SH-SY5Y (cell line): ENCODE results near the gene PPFIA1.

Experiments
- GATA2 ChIP-seq: IDR thresholded peaks from 2 replicates; pipeline ENCODE4 v1.6.1; 2011; ENCODE audit warnings: mild to moderate bottlenecking, low read depth, low read length
- GATA3 ChIP-seq: IDR thresholded peaks from 2 replicates; pipeline ENCODE4 v1.6.1; 2011; ENCODE audit warnings: low read depth, mild to moderate bottlenecking, low read length, moderate library complexity

- TF ChIP-seq GATA2 (no peak), GATA3 (no peak)
Measured at GRCh38 chr11:70230840-70231710, 39.4 kb upstream of the PPFIA1 start.
